HG03342 (cell line): ENCODE results near the gene LTF.
"Not testable (repeated sequence)": the region's sequence is repeated elsewhere in the genome, so short reads cannot be mapped to it uniquely, and the experiment has no call there.

Experiments used
- ATAC-seq: cut with Tn5 transposase; IDR thresholded peaks from one replicate; pipeline ENCODE4 v1.9.1; 2021; ENCODE audit warnings: mild to moderate bottlenecking, moderate library complexity; ENCODE audit not compliant: unreplicated experiment

Gene LTF

DNA sequence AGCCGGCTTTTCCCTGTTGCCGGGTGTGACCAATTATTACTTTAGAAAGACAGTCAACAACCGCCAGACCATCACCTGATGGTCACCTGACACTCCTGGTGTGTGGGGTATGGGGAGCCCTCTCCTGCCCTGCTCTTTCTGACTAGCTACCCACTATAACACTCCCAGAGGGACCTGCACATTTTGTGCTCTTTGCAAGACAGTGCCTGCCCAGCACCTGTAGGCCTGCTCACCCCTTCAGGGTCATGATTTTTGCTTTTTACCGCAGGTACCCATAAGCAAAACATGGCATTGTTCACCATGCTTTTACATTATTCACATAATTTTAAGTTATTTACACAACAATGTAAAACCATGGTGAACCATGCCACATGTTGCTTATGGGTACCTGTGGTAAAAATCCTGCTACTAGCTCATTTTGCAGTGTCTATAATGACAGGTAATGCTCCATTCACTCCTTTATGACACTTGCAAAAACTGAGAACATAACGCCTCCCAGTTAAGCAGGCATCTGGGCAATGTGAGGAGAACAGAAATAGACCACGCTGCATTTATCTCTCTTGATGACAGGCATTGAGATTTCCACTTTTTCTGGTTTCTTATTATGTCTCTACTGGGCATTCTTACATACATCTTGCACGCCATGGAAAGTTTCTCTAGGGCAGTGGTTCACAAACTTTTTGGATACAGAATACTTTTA is 47.7 kb downstream of the LTF start:
- no peak for ATAC-seq

DNA sequence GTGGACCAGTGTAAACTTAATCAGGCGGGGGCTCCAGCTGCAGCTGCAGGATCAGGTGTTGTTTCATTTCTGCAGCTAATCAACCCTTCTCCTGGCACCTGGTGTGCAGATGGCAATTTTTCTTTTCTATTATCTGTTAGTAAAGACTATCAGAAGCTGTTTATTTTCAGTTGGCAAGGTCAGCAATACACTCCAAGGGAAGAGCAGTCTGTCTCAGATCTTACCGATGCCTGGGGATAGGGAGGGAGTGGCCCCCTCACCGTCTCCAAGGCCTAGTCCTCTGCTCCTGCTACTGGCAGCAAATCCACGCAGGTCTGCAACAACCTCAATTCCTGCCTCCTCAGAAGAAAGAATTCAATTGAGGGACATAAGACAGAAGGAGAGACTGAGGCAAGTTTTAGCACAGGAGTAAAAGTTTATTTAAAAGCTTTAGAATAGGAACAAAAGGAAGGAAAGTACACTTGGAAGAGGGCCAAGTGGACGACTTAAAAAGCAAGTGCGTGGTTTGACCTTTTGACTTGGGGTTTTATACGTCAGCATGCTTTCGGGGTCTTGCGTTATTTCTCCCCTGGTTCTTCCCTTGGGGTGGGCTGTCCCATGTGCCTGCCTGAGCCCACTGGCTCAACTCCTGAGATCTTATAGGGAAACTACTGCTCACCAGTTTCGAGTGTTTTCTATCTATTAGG is 48.4 kb downstream of the LTF start:
- ATAC-seq = no peak

DNA sequence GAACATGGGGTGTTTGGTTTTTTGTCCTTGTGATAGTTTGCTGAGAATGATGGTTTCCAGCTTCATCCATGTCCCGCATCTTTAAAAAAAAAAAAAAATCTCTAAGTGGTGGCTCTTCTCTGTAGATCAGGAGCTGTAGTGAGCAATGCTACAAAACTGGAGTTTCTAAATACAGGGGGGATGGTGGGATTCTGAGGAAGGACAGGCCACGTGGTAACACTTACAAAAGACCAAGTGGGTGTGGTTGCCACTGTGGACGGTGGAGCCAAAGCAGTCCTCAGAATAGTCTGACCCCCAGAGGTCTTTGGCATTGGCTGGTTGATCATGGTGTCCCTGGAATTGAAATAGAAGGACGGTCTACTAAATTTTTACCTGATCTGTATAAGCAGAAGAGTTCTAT is 50.0 kb downstream of the LTF start:
- no peak for ATAC-seq

DNA sequence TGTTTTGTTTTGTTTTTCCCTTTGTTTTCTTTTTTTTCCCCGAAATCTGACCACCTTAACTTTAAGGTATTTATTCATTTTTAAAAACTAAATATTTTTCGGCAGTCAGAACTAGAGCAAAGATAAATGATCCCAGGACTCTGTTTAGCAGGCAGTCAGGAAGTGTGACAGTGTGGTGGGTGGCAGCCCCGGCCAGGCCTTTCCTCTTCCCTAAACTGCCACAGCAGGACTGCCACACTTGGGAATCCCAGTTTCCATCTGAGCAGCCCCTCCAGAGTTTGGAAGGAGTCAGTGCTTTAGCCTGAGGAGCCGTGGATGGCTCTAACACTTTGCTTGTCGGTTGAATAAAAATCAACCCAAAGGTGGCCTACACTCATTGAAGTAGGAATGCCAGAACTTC is 50.8 kb downstream of the LTF start:
- no peak for ATAC-seq

DNA sequence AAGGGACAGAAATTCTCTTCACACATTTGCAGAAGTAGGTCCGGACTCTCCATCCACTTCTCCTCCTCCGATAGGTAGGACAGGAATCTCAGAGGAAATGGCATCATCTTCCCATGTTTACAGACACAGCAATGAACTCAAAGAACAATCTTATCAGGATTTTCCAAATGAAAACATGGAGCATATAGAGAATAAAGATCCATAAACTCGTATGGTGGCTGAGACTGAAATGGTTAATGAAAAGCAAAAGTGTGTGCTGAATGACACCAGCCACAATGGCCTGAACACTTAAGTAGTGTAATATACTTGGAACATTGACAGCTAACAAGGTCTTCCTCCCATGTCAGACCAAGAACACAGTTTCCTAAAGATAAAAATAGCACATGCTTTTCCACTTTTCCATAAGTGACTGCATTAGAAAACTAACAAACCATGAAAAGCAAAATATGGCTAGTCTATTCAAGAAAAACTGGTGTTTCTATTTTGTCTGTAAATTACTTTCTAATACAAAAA is 51.9 kb downstream of the LTF start:
- no peak for ATAC-seq

DNA sequence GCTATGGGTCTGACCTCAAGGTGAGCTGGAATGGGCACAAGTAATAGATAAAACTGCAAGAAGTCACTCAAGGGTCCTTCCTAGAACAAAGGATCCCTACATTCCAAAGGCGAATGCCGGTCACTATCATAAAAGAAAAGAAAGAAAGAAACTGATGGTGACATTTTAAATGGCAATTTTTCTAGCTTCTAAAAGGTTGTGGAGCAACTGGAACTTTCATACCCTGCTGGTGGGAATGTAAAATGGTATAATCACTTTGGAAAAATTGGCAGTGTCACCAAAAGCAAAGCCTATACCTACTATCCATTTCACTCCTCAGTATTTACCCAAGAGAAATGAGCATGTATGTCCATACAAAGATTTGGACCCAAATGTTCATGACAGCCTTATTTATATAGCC is 53.4 kb downstream of the LTF start:
- ATAC-seq = no peak

DNA sequence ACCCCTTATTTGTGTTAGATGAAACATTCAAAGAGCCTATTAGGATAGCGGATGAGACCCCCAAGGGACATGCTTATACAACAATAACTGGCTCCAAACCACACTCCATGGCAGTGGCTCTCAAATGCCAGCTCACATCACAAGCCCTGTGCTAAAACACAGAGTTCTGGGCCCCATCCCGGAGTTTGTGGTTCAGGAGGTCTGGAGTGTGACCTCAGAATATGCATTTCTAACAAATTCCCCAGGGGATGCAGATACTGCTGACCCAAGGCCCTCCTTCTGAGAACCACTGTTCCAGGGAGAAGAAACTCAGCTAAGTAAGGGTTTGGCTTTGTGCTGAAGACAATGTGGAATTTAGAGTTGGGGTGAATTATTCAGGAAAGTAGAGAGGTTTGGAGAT is 54.0 kb downstream of the LTF start:
- ATAC-seq = no peak

DNA sequence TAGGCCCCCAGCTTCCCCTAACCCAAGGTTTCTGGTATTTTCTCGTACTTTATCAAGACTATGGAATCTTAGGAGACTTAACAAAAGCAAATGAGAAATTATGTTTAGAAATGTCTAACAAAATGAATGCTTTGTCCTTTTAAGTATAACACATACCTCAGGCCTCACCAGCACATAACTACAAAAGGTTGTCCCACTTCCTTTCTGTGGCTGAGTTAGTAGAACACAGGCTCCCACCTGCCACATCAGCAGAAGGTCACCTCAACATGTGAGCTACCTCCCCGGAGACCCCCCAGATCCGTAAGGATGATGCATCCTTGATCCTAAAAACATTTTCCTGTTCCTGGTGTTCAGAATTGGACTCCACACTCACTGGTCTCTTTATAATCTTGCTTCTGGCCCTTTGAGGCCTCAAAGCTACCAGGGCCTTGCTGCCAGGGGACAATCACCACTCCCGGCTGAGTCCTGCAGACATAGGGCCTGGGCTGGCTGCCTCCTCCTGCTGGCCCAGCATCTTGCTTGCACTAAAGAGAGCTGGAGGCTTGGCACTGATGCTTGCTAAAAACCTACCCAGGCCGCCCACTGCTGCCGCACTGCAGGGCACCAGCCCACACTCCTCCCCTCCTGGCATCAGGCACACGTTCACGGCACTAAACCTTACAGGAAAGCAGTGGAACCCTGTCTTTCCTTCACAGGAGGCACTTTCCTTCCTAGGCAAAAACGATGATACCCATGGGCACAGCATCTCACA is 54.8 kb downstream of the LTF start:
- ATAC-seq = no peak

DNA sequence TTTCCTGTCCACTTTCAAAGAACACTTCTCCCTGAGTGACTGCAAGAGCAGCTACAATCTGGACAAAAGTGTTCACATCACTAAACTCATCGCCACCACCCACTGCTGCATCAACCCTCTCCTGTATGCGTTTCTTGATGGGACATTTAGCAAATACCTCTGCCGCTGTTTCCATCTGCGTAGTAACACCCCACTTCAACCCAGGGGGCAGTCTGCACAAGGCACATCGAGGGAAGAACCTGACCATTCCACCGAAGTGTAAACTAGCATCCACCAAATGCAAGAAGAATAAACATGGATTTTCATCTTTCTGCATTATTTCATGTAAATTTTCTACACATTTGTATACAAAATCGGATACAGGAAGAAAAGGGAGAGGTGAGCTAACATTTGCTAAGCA is 55.9 kb downstream of the LTF start:
- ATAC-seq = no peak

DNA sequence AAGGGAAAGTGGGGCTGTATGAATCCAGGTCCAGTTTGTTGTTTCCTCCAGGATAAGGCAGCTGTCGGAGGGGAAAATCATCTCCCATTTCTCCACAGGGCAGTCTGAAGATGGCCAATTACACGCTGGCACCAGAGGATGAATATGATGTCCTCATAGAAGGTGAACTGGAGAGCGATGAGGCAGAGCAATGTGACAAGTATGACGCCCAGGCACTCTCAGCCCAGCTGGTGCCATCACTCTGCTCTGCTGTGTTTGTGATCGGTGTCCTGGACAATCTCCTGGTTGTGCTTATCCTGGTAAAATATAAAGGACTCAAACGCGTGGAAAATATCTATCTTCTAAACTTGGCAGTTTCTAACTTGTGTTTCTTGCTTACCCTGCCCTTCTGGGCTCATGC is 56.7 kb downstream of the LTF start:
- no peak for ATAC-seq

DNA sequence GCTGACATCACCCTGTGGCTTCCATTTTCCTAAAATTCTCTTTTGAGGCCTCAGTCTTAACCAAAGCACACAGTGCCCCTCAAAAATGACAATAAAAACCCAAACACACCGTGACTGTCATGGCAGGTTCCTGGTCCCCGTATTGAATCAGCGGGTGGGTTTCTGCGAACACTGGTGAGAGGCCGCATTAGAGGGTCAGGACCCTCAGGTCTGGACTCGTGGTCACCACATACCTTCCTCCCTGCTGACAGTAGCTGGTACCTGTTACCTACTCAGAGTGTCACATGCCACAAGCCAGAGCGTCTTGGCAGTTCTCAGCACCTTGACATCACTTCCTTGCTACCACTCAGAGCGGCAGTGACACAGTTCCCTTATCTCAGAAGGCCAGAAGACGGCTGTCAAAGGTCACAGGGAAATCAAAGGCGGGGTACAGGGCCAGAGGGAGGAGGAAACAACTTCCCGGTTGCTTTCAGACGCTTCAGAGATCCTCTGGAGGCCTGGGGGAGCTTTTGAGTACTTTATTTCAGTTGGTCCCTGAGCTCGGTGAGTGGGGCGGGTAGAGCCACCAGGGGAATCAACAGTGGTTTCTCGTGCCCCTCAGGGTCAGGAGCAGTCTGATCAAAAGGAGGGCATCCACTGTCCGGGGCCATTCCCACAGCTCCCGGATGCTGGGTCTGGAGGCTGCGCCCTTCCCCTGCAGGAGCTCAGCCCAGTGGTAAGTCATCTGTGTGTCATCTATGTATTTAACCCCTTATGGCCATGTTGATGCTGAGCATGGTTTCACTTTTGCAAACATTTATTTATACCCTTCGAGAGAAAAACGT is 57.7 kb downstream of the LTF start, which contains the start of the genes CCR5AS and CCRL2:
Gene CCR5AS, minus strand, starts transcription at position 279 of the 824 bp plus-strand sequence.
Gene CCRL2, plus strand, starts transcription at position 472 of the 824 bp plus-strand sequence. CDS start 821 bp downstream, outside the sequence.
- peak; percentile 55 for ATAC-seq

DNA sequence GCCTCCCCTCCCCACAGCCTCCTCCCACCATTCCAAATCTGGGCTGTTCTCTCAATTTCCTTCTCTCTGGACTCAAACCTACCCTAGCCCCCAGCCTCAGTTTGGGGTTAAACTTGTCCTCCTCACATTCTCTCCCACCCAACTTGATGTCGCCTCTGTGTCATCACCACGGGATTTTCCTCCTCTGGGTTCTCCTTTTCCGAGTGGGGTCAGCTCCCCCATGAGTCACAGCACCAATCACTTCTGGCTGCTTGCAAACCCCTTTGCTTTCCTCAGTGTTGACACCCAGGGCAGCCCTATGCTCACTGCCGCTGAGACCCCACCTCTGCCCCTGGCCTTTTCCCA is 58.3 kb downstream of the LTF start:
- ATAC-seq = no peak

DNA sequence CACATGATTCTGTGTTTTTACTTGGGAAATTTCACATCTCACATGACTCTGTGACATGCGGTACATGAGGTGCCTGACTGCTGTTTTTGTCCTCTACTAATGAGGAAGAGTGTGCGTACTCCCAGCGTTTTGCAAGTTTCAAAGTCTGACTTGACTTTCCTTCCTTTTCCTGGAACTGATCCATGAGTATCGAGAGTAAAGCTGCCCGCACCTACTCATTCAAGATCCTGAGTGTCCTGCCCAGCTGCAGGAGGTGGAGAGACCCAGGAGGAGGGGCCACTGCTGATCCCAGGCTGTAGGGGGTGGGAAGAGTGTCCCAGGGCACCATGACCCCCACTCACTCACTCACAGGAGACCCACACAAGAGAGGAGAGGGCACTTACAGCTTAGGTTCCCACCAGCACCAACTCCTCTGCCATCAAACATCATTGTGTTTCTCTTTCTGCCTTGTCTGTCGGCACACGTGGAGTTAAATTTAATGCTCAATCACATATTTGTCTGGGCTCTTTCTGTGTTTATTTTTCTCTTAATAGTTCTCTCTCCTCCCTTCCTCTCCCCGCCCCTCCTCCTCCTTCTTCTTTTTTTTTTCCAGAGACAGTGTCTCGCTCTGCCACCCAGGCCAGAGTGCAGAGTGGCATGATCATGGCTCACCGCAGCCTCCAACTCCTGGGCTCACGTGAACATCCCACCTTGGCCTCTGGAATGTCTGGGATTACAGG is 59.2 kb downstream of the LTF start:
- ATAC-seq = no peak

DNA sequence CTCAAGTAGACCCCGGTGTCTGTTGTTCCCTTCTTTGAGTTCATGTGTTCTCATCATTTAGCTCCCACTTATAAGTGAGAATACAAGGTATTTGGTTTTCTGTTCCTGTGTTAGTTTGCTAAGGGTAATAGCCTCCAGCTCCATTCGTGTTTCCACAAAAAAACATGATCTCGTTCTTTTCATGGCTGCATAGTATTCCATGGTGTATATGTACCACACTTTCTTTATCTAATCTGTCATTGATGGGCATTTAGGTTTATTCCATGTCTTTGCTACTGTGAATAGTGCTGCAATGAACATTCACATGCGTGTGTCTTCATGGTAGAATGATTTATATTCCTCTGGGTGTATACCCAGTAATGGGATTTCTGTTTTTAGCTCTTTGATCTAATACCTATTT is 61.8 kb downstream of the LTF start:
- not testable (repeated sequence) for ATAC-seq

DNA sequence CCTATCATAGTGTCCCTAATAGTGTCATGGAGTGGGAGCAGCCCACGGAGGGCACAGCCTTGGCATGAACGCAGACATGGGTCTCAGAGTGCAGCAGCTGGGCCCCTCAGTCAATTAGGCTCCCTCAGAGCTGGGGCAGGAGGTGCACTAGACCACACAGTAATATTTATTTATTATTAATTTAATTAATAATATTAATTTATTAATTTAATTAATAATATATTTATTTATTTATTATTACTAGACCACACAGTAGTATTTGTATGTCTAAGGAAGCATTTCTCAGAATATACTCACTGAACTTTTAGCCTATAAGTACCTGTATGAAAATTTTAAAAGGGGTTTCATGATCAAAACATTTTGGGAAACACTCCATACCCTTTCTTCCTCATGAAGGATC is 63.1 kb downstream of the LTF start:
- no peak for ATAC-seq

DNA sequence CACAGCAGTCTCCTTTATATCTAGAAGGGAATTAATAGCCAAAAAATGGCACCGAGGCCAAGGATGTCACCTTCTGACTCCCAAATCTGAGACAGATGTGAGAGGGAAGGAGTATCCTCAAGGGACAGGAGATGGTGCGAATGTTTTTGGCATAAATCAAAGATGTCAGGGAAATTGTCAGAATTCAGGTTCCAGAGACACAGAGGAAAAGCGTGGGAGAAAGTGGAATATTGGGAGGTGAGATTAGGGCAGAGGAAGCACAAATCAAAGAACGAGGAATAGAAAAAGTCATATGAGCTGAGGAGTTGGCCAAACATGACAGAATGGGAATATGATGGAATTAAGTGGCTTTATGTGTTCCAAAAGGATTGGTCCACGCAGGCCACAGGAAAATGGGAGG is 63.9 kb downstream of the LTF start:
- no peak for ATAC-seq

DNA sequence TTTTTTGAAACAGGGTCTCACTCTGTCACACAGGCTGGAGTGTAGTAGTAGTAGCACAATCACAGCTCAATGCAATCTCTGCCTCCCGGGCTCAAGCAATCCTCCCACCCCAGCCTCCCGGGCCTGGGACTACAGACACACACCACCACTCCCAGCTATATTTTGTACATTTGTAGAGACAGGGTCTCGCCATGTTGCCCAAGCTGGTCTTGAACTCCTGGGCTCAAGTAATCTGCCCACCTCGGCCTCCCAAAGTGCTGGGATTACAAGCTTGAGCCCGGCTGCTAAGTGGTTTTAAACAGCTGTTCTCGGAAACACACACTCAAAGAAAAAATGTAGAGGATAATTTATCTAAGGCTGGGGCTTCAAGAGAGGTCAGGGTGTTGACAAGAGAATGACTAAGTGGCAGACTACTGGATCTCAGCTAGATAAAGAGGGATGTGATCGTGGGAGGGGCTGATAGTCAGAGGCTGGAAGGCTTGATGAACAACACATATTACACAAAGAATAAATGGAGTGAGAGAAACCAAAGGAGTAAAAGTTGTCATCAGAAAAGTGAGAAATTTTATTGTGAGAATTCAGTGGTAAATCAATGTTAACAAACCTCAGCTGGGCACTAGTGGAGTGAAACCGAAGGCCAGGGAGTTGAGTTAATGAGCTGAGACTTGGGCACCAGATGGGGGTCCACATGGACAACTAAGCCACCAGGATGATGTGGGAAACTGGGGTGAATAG is 64.5 kb downstream of the LTF start:
- ATAC-seq = no peak

DNA sequence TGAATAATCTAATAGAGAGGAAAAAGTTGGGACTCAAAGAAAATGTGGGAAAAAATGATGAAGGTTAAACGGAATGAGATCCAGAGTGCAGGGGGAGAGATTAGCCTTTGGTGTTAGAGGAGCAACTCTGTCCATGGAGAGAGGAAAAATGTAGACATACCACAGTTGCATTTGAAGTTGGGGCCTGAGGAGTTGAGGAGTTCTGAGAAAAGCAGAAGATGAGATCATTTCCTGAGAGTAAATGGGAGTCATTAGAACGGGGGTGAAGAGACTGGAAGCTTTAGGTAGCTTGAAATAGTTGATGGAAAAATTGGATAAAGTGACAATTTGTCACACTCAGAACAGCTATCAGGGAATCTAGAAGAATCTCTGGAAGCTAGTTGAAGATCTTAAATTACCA is 65.1 kb downstream of the LTF start:
- ATAC-seq = no peak

DNA sequence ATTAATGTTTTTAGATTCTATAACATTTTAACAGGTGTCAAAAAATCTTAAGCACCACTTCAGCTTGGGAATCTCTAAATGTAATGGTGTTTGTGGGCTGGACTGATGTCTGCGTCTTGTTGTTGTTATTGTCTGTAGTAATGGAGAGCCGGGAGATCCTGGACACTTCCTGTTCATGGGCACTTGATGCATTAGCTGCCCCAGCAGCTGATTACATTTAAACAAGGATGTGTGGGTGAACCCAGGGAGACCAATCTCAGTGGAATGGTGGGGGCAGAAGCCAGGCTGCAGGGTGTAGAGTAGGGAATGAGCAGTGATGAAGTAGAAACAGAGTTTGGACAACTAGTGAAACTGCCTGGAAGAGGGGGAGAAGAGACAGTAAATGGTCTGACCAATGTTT is 65.6 kb downstream of the LTF start:
- no peak for ATAC-seq
